BLaER1 (cell line): ENCODE data around the gene SAP130.

ENCODE experiments used
- H3K27ac ChIP-seq: shearing (Covaris generic); formaldehyde crosslinking; 2 replicates; pipeline ENCODE4 v1.8.1; 2022
- H3K27me3 ChIP-seq: shearing (Covaris generic); formaldehyde crosslinking; 2 replicates; pipeline ENCODE4 v1.8.1; 2022
- H3K36me3 ChIP-seq: shearing (Covaris generic); formaldehyde crosslinking; 2 replicates; pipeline ENCODE4 v1.8.1; 2022
- H3K4me1 ChIP-seq: shearing (Covaris generic); formaldehyde crosslinking; 2 replicates; pipeline ENCODE4 v1.8.1; 2022
- H3K4me2 ChIP-seq: shearing (Covaris generic); formaldehyde crosslinking; 2 replicates; pipeline ENCODE4 v1.8.1; 2022
- H3K4me3 ChIP-seq: shearing (Covaris generic); formaldehyde crosslinking; 2 replicates; pipeline ENCODE4 v1.8.1; 2022
- H3K9ac ChIP-seq: shearing (Covaris generic); formaldehyde crosslinking; 2 replicates; pipeline ENCODE4 v1.8.1; 2022
- H3K9me3 ChIP-seq: shearing (Covaris generic); formaldehyde crosslinking; 2 replicates; pipeline ENCODE4 v1.8.1; 2022
- H4K20me1 ChIP-seq: shearing (Covaris generic); formaldehyde crosslinking; 2 replicates; pipeline ENCODE4 v1.8.1; 2022
- Cebpa-rat ChIP-seq: shearing (Covaris generic); IDR thresholded peaks from 2 replicates; pipeline ENCODE4 v1.8.1; 2022

Gene SAP130

GRCh38 chr2:127906206-127906926 lies 121.5 kb downstream of the SAP130 start:
- TF ChIP-seq Cebpa-rat, result no peak
- no peaks in the 10 kb centered on the region for H3K36me3 ChIP-seq
- no peak overlapping the region for H3K27ac ChIP-seq
- H3K27me3 ChIP-seq, result no peaks in the 10 kb centered on the region
- no peaks in the 10 kb centered on the region for H3K9me3 ChIP-seq
- no peak overlapping the region for H3K4me3 ChIP-seq
- H3K4me2 ChIP-seq, result no peak overlapping the region
- H4K20me1 ChIP-seq, result no peaks in the 10 kb centered on the region
- H3K9ac ChIP-seq, result no peak overlapping the region
- peaks cover 7% of the 10 kb centered on the region; the same call in 1 of the 2 replicates for H3K4me1 ChIP-seq

GRCh38 chr2:127901339-127902056 lies 126.4 kb downstream of the SAP130 start:
- H3K27me3 ChIP-seq, result no peaks in the 10 kb centered on the region
- no peaks in the 10 kb centered on the region for H3K9me3 ChIP-seq
- no peak overlapping the region for H3K4me3 ChIP-seq
- H3K4me2 ChIP-seq, result no peak overlapping the region
- no peak for TF ChIP-seq Cebpa-rat
- no peak overlapping the region; the same call in 1 of the 2 replicates for H3K27ac ChIP-seq
- H4K20me1 ChIP-seq, result no peaks in the 10 kb centered on the region
- H3K9ac ChIP-seq, result no peak overlapping the region
- H3K36me3 ChIP-seq, result no peaks in the 10 kb centered on the region
- peaks cover 32% of the 10 kb centered on the region for H3K4me1 ChIP-seq

GRCh38 chr2:127897531-127898211 lies 130.2 kb downstream of the SAP130 start:
- no peak overlapping the region for H3K4me3 ChIP-seq

GRCh38 chr2:127893494-127893893 lies 134.4 kb downstream of the SAP130 start:
- Histone ChIP-seq H3K4me2 (peak overlapping the region; percentile 67), H3K9ac (no peak overlapping the region), H3K27me3 (no peaks in the 10 kb centered on the region), H3K4me3 (no peak overlapping the region), H3K9me3 (no peaks in the 10 kb centered on the region), H4K20me1 (no peaks in the 10 kb centered on the region), H3K4me1 (peaks cover 41% of the 10 kb centered on the region), H3K27ac (0 out of 2 replicates have a peak overlapping the region, but pooled peaks have one; percentile 13), H3K36me3 (no peaks in the 10 kb centered on the region)
- TF ChIP-seq Cebpa-rat, result no peak

More at GRCh38 chr2:127897531-127898211, 130.2 kb downstream of the SAP130 start:
- Histone ChIP-seq H3K9me3 (no peaks in the 10 kb centered on the region), H3K27ac (peak overlapping the region; percentile 23; the same call in 1 of the 2 replicates), H3K4me2 (peak overlapping the region; percentile 69), H3K27me3 (no peaks in the 10 kb centered on the region), H3K9ac (no peak overlapping the region), H3K4me1 (peaks cover 47% of the 10 kb centered on the region), H4K20me1 (no peaks in the 10 kb centered on the region), H3K36me3 (no peaks in the 10 kb centered on the region)
- TF ChIP-seq Cebpa-rat, result no peak

- H3K4me1 ChIP-seq, result peaks cover 40% of the 10 kb centered on the region
- H3K4me2 ChIP-seq, result peak overlapping the region; percentile 67
Measured at GRCh38 chr2:127893033-127893432, 134.8 kb downstream of the SAP130 start.

GRCh38 chr2:127891811-127892210 lies 136.0 kb downstream of the SAP130 start:
- no peak for TF ChIP-seq Cebpa-rat
- H3K4me1 ChIP-seq, result peaks cover 38% of the 10 kb centered on the region
- H3K9me3 ChIP-seq, result no peaks in the 10 kb centered on the region
- no peaks in the 10 kb centered on the region for H3K36me3 ChIP-seq
- H3K27ac ChIP-seq, result no peak overlapping the region
- H3K27me3 ChIP-seq, result no peaks in the 10 kb centered on the region
- no peak overlapping the region for H3K4me3 ChIP-seq
- no peak overlapping the region for H3K9ac ChIP-seq
- H4K20me1 ChIP-seq, result no peaks in the 10 kb centered on the region
- no peak overlapping the region for H3K4me2 ChIP-seq

More at GRCh38 chr2:127893033-127893432, 134.8 kb downstream of the SAP130 start:
- Histone ChIP-seq H3K36me3 (no peaks in the 10 kb centered on the region), H3K4me3 (no peak overlapping the region), H3K9me3 (no peaks in the 10 kb centered on the region), H3K27me3 (no peaks in the 10 kb centered on the region), H4K20me1 (no peaks in the 10 kb centered on the region), H3K9ac (no peak overlapping the region), H3K27ac (0 out of 2 replicates have a peak overlapping the region, but pooled peaks have one; percentile 13)
- TF ChIP-seq Cebpa-rat, result no peak
